Measurements from ENCODE around the gene BBS1.

- TF ChIP-seq REST (IDR thresholded peaks at IDR 0.05; ENCODE audit: insufficient read depth in 1 of 2, low read depth in 2 of 2, low read length in 2 of 2) (no peak), SIN3A (IDR thresholded peaks at IDR 0.05; ENCODE audit: borderline replicate concordance, insufficient read depth, low read length) (no peak), POLR2AphosphoS5 (IDR thresholded peaks at IDR 0.05; ENCODE audit: low read depth, low read length) (no peak), TAF1 (IDR thresholded peaks at IDR 0.05; ENCODE audit: borderline replicate concordance, insufficient read depth, low read length) (no peak), FOXP2 (optimal IDR thresholded peaks at IDR 0.05; ENCODE audit: borderline replicate concordance, extremely low read depth, extremely low read length, insufficient read depth) (no peak)
These were observed 39.3 kb upstream of the BBS1 start for GRCh38 chr11:66471142-66471541.
